Stimulated activated CD4-positive, alpha-beta T cell treated with anti-CD3 and anti-CD28 coated beads, Interleukin-4, amount 100 ng/mL, for 24 hours (primary cell): ENCODE results near the gene GSTM2.
"Not testable (repeated sequence)": the region's sequence is repeated elsewhere in the genome, so short reads cannot be mapped to it uniquely, and the experiment has no call there.

Experiments
- DNase-seq: peaks from one replicate; pipeline ENCODE4 v3.0.0-alpha.2; 2020

The GSTM2 gene

GRCh38 chr1:109685399-109685798 lies 17.5 kb downstream of the GSTM2 start:
- DNase-seq, result not testable (repeated sequence)

GRCh38 chr1:109685890-109686289 lies 18.0 kb downstream of the GSTM2 start:
- DNase-seq, result not testable (repeated sequence)

- DNase-seq, result not testable (repeated sequence)
Observed at GRCh38 chr1:109687109-109687508, 19.3 kb downstream of the GSTM2 start.

GRCh38 chr1:109687641-109688499 lies 20.0 kb downstream of the GSTM2 start, which contains the start of gene GSTM1:
GSTM1 (plus strand) TSS chr1:109687817; CDS start chr1:109687874, 57 bp downstream.
- DNase-seq, result peak; percentile 78

- DNase-seq, result no peak
Observed at GRCh38 chr1:109689844-109690405, 22.1 kb downstream of the GSTM2 start.

- DNase-seq, result no peak
Observed at GRCh38 chr1:109691759-109692158, 23.9 kb downstream of the GSTM2 start.

- not testable (repeated sequence) for DNase-seq
Observed at GRCh38 chr1:109694400-109694799, 26.5 kb downstream of the GSTM2 start.

- not testable (repeated sequence) for DNase-seq
Observed at GRCh38 chr1:109695138-109695537, 27.3 kb downstream of the GSTM2 start.

- DNase-seq, result no peak
Observed at GRCh38 chr1:109697066-109697465, 29.2 kb downstream of the GSTM2 start.

GRCh38 chr1:109697861-109698260 lies 30.0 kb downstream of the GSTM2 start:
- not testable (repeated sequence) for DNase-seq

- not testable (repeated sequence) for DNase-seq
Observed at GRCh38 chr1:109702940-109703339, 35.1 kb downstream of the GSTM2 start.

- DNase-seq, result no peak
Observed at GRCh38 chr1:109704173-109704572, 36.3 kb downstream of the GSTM2 start.

GRCh38 chr1:109705411-109705810 lies 37.6 kb downstream of the GSTM2 start:
- no peak for DNase-seq

GRCh38 chr1:109708949-109709348 lies 41.1 kb downstream of the GSTM2 start:
- DNase-seq, result not testable (repeated sequence)

- not testable (repeated sequence) for DNase-seq
Observed at GRCh38 chr1:109709822-109710221, 42.0 kb downstream of the GSTM2 start.

GRCh38 chr1:109711593-109712320 lies 43.9 kb downstream of the GSTM2 start, which contains the start of gene GSTM5:
GSTM5 (plus strand) TSS chr1:109712251; CDS start chr1:109712313, 62 bp downstream.
- not testable (repeated sequence) for DNase-seq

- no peak for DNase-seq
Observed at GRCh38 chr1:109712321-109712864, 44.5 kb downstream of the GSTM2 start.

- no peak for DNase-seq
Observed at GRCh38 chr1:109713636-109714035, 45.8 kb downstream of the GSTM2 start.

- DNase-seq, result no peak
Observed at GRCh38 chr1:109714661-109715372, 47.0 kb downstream of the GSTM2 start.

- no peak for DNase-seq
Observed at GRCh38 chr1:109716121-109716520, 48.3 kb downstream of the GSTM2 start.

- DNase-seq, result no peak
Observed at GRCh38 chr1:109716570-109717090, 48.8 kb downstream of the GSTM2 start.

GRCh38 chr1:109717729-109718128 lies 49.9 kb downstream of the GSTM2 start:
- no peak for DNase-seq
